ENCODE measurements around the gene MXD3.
"Not testable (repeated sequence)": the region's sequence is repeated elsewhere in the genome, so short reads cannot be mapped to it uniquely, and the experiment has no call there.

Gene MXD3

GRCh38 chr5:177349362-177349647, 37.6 kb upstream of the MXD3 start:
- no peak overlapping the region for H3K9ac ChIP-seq (ENCODE audit: insufficient read length)
- H3K36me3 ChIP-seq (ENCODE audit: insufficient read depth, low read length) = peaks cover 8% of the 10 kb centered on the region; the same call in 1 of the 2 replicates
- 0 out of 2 replicates have a peak overlapping the region, but pooled peaks have one; percentile 19 for H3K27ac ChIP-seq
- no peak for TF ChIP-seq POLR2AphosphoS5 (IDR thresholded peaks at IDR 0.05; ENCODE audit: borderline replicate concordance, low read depth, low read length)
- TF ChIP-seq FOXP2 (optimal IDR thresholded peaks at IDR 0.05; ENCODE audit: control extremely low read depth, extremely low read length, insufficient read depth) = no peak
- TF ChIP-seq EZH2 (IDR thresholded peaks at IDR 0.05) = no peak
- H3K4me3 ChIP-seq = no peak overlapping the region
- no peaks in the 10 kb centered on the region for H3K9me3 ChIP-seq (ENCODE audit: low read depth, low read length)
- DNase-seq (ENCODE audit: low read depth, low spot score) = no peak

GRCh38 chr5:177347699-177348098, 36.0 kb upstream of the MXD3 start:
- peaks cover 16% of the 10 kb centered on the region for H3K36me3 ChIP-seq (ENCODE audit: insufficient read depth, low read length)
- no peak overlapping the region for H3K27ac ChIP-seq
- no peaks in the 10 kb centered on the region for H3K9me3 ChIP-seq (ENCODE audit: low read depth, low read length)
- no peak overlapping the region for H3K4me3 ChIP-seq
- TF ChIP-seq POLR2AphosphoS5 (IDR thresholded peaks at IDR 0.05; ENCODE audit: borderline replicate concordance, low read depth, low read length) (no peak), FOXP2 (optimal IDR thresholded peaks at IDR 0.05; ENCODE audit: control extremely low read depth, extremely low read length, insufficient read depth) (no peak), EZH2 (IDR thresholded peaks at IDR 0.05) (no peak)
- H3K9ac ChIP-seq (ENCODE audit: insufficient read length) = no peak overlapping the region
- no peak for DNase-seq (ENCODE audit: low read depth, low spot score)

GRCh38 chr5:177346820-177347219, 35.1 kb upstream of the MXD3 start:
- H3K36me3 ChIP-seq (ENCODE audit: insufficient read depth, low read length) = peaks cover 16% of the 10 kb centered on the region
- no peak overlapping the region for H3K4me3 ChIP-seq
- H3K27ac ChIP-seq = no peak overlapping the region
- TF ChIP-seq POLR2AphosphoS5 (IDR thresholded peaks at IDR 0.05; ENCODE audit: borderline replicate concordance, low read depth, low read length) (no peak), FOXP2 (optimal IDR thresholded peaks at IDR 0.05; ENCODE audit: control extremely low read depth, extremely low read length, insufficient read depth) (no peak), EZH2 (IDR thresholded peaks at IDR 0.05) (no peak)
- no peak for DNase-seq (ENCODE audit: low read depth, low spot score)
- H3K9ac ChIP-seq (ENCODE audit: insufficient read length) = no peak overlapping the region
- H3K9me3 ChIP-seq (ENCODE audit: low read depth, low read length) = no peaks in the 10 kb centered on the region

- peaks cover 23% of the 10 kb centered on the region for H3K36me3 ChIP-seq (ENCODE audit: insufficient read depth, low read length)
- H3K9me3 ChIP-seq (ENCODE audit: low read depth, low read length) = no peaks in the 10 kb centered on the region
- no peak overlapping the region for H3K9ac ChIP-seq (ENCODE audit: insufficient read length)
- no peak for DNase-seq (ENCODE audit: low read depth, low spot score)
- H3K4me3 ChIP-seq = no peak overlapping the region
- TF ChIP-seq FOXP2 (optimal IDR thresholded peaks at IDR 0.05; ENCODE audit: control extremely low read depth, extremely low read length, insufficient read depth) = no peak
- no peak for TF ChIP-seq EZH2 (IDR thresholded peaks at IDR 0.05)
- TF ChIP-seq POLR2AphosphoS5 (IDR thresholded peaks at IDR 0.05; ENCODE audit: borderline replicate concordance, low read depth, low read length) = no peak
- H3K27ac ChIP-seq = no peak overlapping the region
Observed at GRCh38 chr5:177344891-177345290, 33.2 kb upstream of the MXD3 start.

GRCh38 chr5:177343777-177344176, 32.1 kb upstream of the MXD3 start:
- Histone ChIP-seq H3K27ac (no peak overlapping the region), H3K9me3 (ENCODE audit: low read depth, low read length) (no peaks in the 10 kb centered on the region), H3K4me3 (no peak overlapping the region), H3K36me3 (ENCODE audit: insufficient read depth, low read length) (peaks cover 23% of the 10 kb centered on the region), H3K9ac (ENCODE audit: insufficient read length) (no peak overlapping the region)
- TF ChIP-seq FOXP2 (optimal IDR thresholded peaks at IDR 0.05; ENCODE audit: control extremely low read depth, extremely low read length, insufficient read depth) (no peak), POLR2AphosphoS5 (IDR thresholded peaks at IDR 0.05; ENCODE audit: borderline replicate concordance, low read depth, low read length) (no peak), EZH2 (IDR thresholded peaks at IDR 0.05) (no peak)
- no peak for DNase-seq (ENCODE audit: low read depth, low spot score)

- not testable (repeated sequence) for H3K9ac ChIP-seq (ENCODE audit: insufficient read length); H3K27ac ChIP-seq; DNase-seq (ENCODE audit: low read depth, low spot score); H3K4me3 ChIP-seq; H3K9me3 ChIP-seq (ENCODE audit: low read depth, low read length)
- H3K36me3 ChIP-seq (ENCODE audit: insufficient read depth, low read length) = peaks cover 23% of the 10 kb centered on the region
Observed at GRCh38 chr5:177343000-177343399, 31.3 kb upstream of the MXD3 start.

- Histone ChIP-seq H3K9me3 (ENCODE audit: low read depth, low read length) (no peaks in the 10 kb centered on the region), H3K36me3 (ENCODE audit: insufficient read depth, low read length) (peaks cover 42% of the 10 kb centered on the region), H3K4me3 (no peak overlapping the region), H3K9ac (ENCODE audit: insufficient read length) (no peak overlapping the region), H3K27ac (no peak overlapping the region)
- TF ChIP-seq EZH2 (IDR thresholded peaks at IDR 0.05) = no peak
- no peak for TF ChIP-seq FOXP2 (optimal IDR thresholded peaks at IDR 0.05; ENCODE audit: control extremely low read depth, extremely low read length, insufficient read depth)
- TF ChIP-seq POLR2AphosphoS5 (IDR thresholded peaks at IDR 0.05; ENCODE audit: borderline replicate concordance, low read depth, low read length) = no peak
- DNase-seq (ENCODE audit: low read depth, low spot score) = no peak
Observed at GRCh38 chr5:177339107-177339638, 27.5 kb upstream of the MXD3 start.

- TF ChIP-seq POLR2AphosphoS5 (IDR thresholded peaks at IDR 0.05; ENCODE audit: borderline replicate concordance, low read depth, low read length) (no peak), EZH2 (IDR thresholded peaks at IDR 0.05) (no peak), FOXP2 (optimal IDR thresholded peaks at IDR 0.05; ENCODE audit: control extremely low read depth, extremely low read length, insufficient read depth) (no peak)
- Histone ChIP-seq H3K9me3 (ENCODE audit: low read depth, low read length) (no peaks in the 10 kb centered on the region), H3K27ac (no peak overlapping the region), H3K36me3 (ENCODE audit: insufficient read depth, low read length) (peaks cover 45% of the 10 kb centered on the region), H3K9ac (ENCODE audit: insufficient read length) (no peak overlapping the region), H3K4me3 (no peak overlapping the region)
- DNase-seq (ENCODE audit: low read depth, low spot score) = no peak
Observed at GRCh38 chr5:177338251-177339106, 26.8 kb upstream of the MXD3 start.
